ENCODE results near the gene RNF207.

Gene RNF207

DNA sequence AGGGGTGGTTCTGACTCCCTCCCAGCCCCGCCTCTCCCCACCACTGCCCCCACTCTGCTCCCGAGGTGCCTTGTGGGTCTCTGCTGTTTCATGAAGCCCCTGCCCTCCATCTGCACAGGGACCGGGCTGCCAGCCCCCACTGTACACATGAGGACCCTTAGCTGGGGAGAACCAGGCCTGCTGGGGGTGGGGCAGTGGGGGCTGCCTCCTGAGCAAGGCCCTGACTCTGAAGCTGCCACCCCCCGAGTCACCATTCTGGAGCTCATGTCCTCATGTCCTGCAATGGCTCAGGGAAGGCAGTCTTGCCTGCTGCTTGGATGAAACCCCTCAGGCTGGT, 46.4 kb downstream of the RNF207 start:
- no peak for DNase-seq

GRCh38 chr1:6253380-6253779, 47.5 kb downstream of the RNF207 start:
- DNase-seq, result no peak

GRCh38 chr1:6254691-6255090, 48.8 kb downstream of the RNF207 start:
- DNase-seq, result no peak

DNA sequence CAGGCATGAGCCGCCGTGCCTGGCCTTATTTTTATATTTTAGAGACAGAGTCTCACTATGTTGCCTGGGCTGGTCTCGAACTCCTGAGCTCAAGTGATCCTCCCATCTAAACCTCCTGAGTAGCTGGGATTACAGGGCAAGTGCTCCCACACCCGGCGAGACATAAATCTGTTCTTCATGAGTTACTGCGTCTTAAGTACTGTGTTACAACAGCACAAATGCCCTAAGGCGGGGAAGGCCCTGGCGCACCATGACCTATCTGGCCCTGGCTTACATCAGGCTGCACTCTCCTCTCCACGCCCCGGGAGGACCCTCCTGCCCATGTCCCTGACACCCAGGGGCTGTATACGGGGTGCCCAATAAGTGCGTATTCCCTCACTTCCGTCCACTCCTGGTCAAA, 50.7 kb downstream of the RNF207 start:
- no peak for DNase-seq

GRCh38 chr1:6257541-6258069, 51.7 kb downstream of the RNF207 start:
- no peak for DNase-seq

DNA sequence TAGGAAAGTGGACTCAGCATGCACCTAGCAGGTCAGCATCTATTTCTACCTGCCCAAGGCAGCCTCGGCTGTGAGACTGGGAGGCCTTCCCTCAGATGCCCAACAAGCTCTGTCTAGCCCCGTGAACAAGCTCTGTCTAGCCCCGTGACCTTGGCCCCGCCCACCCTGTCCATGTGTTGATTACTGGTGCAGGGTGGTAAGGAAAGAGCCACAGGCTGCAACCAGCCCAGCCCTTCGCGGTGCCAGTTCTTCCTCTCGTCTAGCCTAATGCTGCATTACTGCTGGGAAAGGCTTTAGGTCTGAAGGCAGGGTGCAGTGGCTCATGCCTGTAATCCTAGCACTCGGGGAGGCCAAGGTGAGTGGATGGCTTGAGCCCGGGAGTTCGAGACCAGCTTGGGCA, 52.8 kb downstream of the RNF207 start:
- DNase-seq, result no peak

- peak; percentile 66 for DNase-seq
Measured at GRCh38 chr1:6259491-6260362, 53.8 kb downstream of the RNF207 start.

DNA sequence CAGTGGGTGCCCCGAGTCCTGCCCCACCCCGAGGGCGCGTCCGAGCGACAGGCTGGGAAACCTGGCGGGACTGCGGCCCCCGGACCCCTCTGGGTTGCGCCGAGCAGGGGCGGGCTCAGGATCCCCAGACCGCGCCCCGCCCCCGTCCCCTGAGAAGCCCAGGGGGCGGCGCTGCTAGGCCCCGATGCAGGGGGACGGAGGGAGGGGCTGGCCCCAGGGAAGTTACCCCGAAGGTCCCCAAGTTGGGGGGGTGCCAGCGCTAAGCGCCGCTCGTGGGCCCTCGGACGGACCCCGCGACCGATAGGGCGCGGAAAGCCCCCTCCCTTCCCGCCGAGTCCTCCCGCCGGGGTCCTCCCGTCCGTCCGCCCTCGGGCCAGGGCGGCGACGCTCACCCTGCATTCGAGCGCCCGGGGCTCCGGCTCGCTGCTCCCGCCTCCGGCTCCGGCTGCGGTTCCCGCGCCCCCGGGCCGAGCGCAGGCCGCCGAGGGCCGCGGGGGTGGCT, 54.6 kb downstream of the RNF207 start:
- DNase-seq, result peak; percentile 20

DNA sequence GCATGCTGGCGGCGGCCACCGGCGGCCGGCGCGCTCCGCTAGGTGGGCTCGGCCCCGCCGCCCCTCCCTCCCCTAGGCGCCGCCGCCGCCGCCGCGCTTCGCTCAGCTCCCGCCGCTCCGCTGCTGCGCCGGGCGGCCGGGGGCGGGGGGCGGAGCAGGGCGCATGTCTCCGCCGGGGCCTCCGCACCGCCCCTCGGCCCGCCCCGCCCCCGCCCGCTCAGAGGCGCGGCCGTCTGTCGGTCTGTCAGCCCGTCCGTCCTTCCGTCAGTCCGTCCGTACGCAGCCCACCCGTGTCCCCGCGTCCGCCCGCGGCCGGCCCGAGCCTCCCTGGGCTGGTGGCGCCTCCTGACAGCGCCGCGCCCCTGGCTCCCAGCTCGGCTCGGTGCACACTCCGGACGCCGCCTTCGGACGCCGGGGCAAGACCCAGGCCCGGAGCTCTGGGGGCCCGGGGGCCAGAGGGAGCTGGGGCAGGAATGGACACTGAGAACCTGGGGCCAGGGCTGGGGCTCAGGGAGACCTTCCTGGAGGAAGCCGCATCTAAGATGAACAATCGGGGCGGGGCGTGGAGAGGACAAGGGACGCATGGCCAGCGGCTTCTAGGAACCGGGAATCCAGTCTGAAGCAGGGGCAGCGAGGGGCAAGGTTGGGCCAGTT, 55.2 kb downstream of the RNF207 start, which contains the start of gene GPR153:
TSS of gene GPR153 (minus strand) at position 138 of the 654 bp plus-strand sequence. CDS start 6,193 bp downstream, outside the sequence.
- DNase-seq, result no peak

GRCh38 chr1:6261615-6261995, 55.7 kb downstream of the RNF207 start:
- DNase-seq, result no peak

- no peak for DNase-seq
Measured at GRCh38 chr1:6262555-6263420, 56.9 kb downstream of the RNF207 start.

- no peak for DNase-seq
Measured at GRCh38 chr1:6263716-6264115, 57.8 kb downstream of the RNF207 start.

- DNase-seq, result no peak
Measured at GRCh38 chr1:6265151-6265550, 59.2 kb downstream of the RNF207 start.

DNA sequence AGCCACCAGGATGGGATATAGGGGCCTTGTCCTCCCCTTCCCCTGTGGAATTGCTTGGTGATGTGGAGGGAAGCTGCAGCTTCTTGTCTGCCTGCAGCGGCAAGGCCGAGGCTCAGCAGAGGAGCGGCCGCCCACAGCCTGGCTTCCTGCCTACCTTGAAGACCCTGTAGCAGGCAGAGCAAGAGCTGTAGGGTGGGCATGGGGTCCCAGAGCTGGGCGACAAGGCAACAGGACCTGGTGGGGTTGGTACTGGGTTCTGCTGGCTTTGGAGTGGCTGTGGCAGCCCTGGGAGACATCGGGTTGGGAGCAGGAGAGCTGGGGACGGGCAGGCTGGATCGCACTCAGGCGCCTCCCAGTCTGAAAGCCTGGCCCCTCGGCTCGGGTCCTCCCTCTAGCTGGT, 60.7 kb downstream of the RNF207 start:
- DNase-seq, result no peak

DNA sequence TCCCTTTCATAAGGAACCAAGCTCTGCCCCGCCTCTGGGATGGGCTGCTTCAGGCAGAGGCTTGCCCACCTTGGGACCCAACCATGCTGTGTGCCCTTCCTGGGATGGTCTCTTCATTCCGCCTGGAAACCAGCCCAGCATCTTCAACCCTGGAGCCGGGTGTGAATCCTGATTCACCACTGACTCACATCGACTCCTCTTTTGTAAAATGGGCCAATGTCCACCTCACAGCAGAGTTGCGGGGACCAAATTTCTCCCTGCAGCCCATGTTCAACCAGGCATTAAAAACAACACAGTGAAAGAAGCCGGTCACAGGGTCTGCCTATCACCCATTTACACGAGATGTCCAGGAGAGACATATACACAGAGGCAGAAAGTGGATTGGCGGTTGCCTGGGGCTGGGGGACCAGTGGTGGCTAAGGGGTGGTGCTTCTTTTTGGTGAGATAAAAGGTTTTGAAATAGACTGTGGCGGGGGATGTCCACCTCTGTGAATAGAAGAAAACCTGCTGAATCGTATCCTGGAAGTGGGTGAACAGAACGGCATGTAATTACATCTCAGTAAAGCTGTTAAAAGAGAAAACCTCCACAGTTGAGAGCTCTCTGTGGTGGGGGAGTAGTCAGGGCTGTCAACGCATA, 61.9 kb downstream of the RNF207 start:
- no peak for DNase-seq

DNA sequence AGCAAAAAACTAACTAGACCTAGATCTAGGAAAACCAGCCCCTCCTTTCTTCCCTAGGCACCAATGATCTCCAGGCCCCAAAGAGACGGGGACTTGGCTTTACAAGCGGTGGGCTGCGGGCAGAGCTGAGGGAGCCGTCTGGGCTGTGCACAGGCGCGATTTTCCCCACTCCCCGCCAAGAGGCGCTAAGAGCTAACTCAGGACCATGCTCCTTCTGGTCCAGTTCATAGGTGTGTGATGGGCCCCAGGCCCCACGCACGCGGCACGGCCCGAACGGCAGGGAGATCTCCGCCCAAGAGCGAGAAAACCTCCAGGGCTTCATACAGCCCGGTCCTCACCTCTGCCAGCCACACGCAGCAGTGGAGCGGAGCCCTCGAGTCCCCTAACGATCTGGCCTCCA, 62.5 kb downstream of the RNF207 start:
- DNase-seq, result no peak

DNA sequence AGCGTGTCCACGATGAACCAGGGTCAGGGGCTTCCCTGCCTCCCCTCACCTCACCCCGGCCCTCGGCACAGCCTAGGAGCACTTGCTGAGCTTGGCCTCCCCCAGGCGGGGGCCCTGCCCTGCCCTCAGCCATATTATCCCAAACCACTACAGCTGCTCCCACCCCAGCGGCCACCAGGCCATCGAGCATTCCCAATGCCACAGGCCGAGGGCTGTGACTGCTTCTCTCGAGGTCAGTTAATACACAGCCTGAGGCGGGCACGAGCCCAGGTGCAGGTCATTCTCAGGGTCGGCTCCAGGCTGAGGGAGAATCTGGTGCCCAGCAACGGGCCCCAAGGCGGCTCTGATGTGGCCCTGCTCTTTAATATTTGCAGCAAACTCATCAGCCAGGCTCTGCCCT, 63.4 kb downstream of the RNF207 start:
- DNase-seq, result no peak

GRCh38 chr1:6269720-6270400, 63.9 kb downstream of the RNF207 start:
- peak; percentile 53 for DNase-seq

DNA sequence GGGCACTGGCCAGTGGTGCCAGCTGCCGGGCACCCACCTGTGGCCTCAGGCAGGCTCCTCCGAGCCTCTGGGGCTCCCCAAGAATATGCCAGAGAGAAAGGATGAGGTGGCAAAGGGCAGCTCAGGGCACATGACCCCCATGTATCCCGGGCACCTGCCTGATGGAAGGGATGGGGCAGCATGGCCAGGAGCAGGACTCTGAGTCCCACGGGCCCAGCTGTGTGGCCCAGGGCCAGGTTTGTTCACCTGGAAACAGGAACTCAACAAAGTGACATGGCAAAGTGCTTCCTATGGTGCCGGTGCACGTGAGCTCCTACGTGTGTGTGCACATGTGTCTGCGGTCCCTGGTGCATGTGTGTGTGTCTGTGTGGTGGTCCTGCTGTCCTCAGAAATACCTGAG, 64.5 kb downstream of the RNF207 start:
- DNase-seq, result peak; percentile 34
